GM12878 (cell line): Measurements from ENCODE around the gene DHRS12. TPM values are rescaled to one million over a fixed set of nuclear protein-coding genes. Genes with fewer than 3 reads are reported as not detected.

Experiments used
- ATAC-seq: fragments of 200-7000 bp; cut with Tn5 transposase; 3 replicates; pipeline ENCODE4 v1.9.1; 2020; ENCODE audit warnings: mild to moderate bottlenecking, moderate library complexity
- BruUV-seq: library from RNA; stranded (reverse); fragments of 400-500 nt; replicated peaks from 2 replicates; lab custom pipeline; 2021; lab: Mats Ljungman, UMichigan
- CTCF ChIA-PET: fragments of 300-600 bp; sonication (Branson Sonifier 250); formaldehyde crosslinking; extraction: SDS; loops from one replicate; lab custom pipeline; 2021; ENCODE audit warnings: inconsistent platforms; lab: Yijun Ruan, JAX
- POLR2A ChIA-PET: fragments of 350-600 bp; formaldehyde crosslinking; extraction: SDS; loops from one replicate; lab custom pipeline; 2021; ENCODE audit warnings: inconsistent platforms; lab: Charles Lee
- RAD21 ChIA-PET: fragments of 300-600 bp; sonication (Branson Sonifier 250); formaldehyde crosslinking; loops from one replicate; lab custom pipeline; 2023; ENCODE audit warnings: antibody characterized with exemption; ENCODE audit not compliant: unreplicated experiment; lab: Charles Lee
- SMC1A ChIA-PET: fragments of 300-600 bp; sonication (Branson Sonifier 250); formaldehyde crosslinking; loops from one replicate; lab custom pipeline; 2023; ENCODE audit not compliant: unreplicated experiment, uncharacterized antibody; lab: Charles Lee
- DNase-seq: peaks from one replicate; pipeline ENCODE4 v3.0.0-alpha.2; 2011; ENCODE audit warnings: low read depth, low spot score
- FAIRE-seq: peaks from 3 replicates; lab custom pipeline; 2011; peaks lifted over from hg19 to GRCh38; lab: Jason Lieb, UNC
- H2AFZ ChIP-seq: 2 replicates; pipeline ENCODE4 v1.6.0; 2011; ENCODE audit warnings: low read depth, low read length, control low read depth; ENCODE audit not compliant: control insufficient read depth
- H3K27ac ChIP-seq: 2 replicates; pipeline ENCODE4 v1.5.1; 2011; ENCODE audit warnings: control low read depth; ENCODE audit not compliant: control insufficient read depth, insufficient read depth
- H3K27me3 ChIP-seq, 2 experiments: replicated peaks in 1 of 2; 2 replicates each; pipeline versions ENCODE4 v1.6.0 to v1.6.1; 2011; ENCODE audit warnings: low read length in 1 of 2; ENCODE audit not compliant: control insufficient read depth in 2 of 2, insufficient read depth in 2 of 2
- H3K36me3 ChIP-seq, 2 experiments: 2 replicates each; pipeline ENCODE4 v1.5.1; 2011; ENCODE audit warnings: low read length in 1 of 2; ENCODE audit not compliant: control insufficient read depth in 2 of 2, insufficient read depth in 2 of 2
- H3K4me1 ChIP-seq: 2 replicates; pipeline ENCODE4 v1.6.1; 2011; ENCODE audit warnings: mild to moderate bottlenecking, low read length, moderate library complexity, mixed read lengths; ENCODE audit not compliant: control insufficient read depth, insufficient read depth
- H3K4me2 ChIP-seq: 2 replicates; pipeline ENCODE4 v1.6.0; 2011; ENCODE audit warnings: control low read depth; ENCODE audit not compliant: control insufficient read depth, insufficient read depth
- H3K4me3 ChIP-seq: fragments of 200-600 bp; sonication (generic); 2 replicates; pipeline ENCODE4 v1.5.1; 2016
- H3K79me2 ChIP-seq: 2 replicates; pipeline ENCODE4 v1.6.0; 2011; ENCODE audit warnings: low read length; ENCODE audit not compliant: control insufficient read depth, insufficient read depth
- H3K9ac ChIP-seq: 2 replicates; pipeline ENCODE4 v1.8.0; 2011; ENCODE audit warnings: low read length, control low read depth, mixed read lengths; ENCODE audit not compliant: control insufficient read depth, insufficient read depth
- H3K9me3 ChIP-seq: replicated peaks from 3 replicates; pipeline ENCODE4 v1.5.1; 2011; ENCODE audit warnings: mild to moderate bottlenecking, low read length; ENCODE audit not compliant: control insufficient read depth, insufficient read depth
- H4K20me1 ChIP-seq: 2 replicates; pipeline ENCODE4 v1.6.0; 2011; ENCODE audit not compliant: control insufficient read depth, insufficient read depth
- ASH2L ChIP-seq: fragments of 300-600, 200-600 bp; sonication (generic); IDR thresholded peaks from 2 replicates; pipeline ENCODE4 v1.6.1; 2017; ENCODE audit warnings: low read depth, mild to moderate bottlenecking, borderline replicate concordance
- HDGF ChIP-seq: fragments of 450-650 bp; IDR thresholded peaks from 2 replicates; pipeline ENCODE4 v1.6.1; 2016; ENCODE audit warnings: antibody characterized with exemption
- IKZF1 ChIP-seq: fragments of 450-650 bp; conservative IDR thresholded peaks from 2 replicates; pipeline ENCODE4 v1.6.1; 2017; ENCODE audit warnings: antibody characterized with exemption, mild to moderate bottlenecking
- KDM1A ChIP-seq: fragments of 200-600 bp; sonication (generic); IDR thresholded peaks from 2 replicates; pipeline ENCODE4 v1.6.1; 2016; ENCODE audit warnings: borderline replicate concordance
- MEF2B ChIP-seq: fragments of 450-650 bp; IDR thresholded peaks from 2 replicates; pipeline ENCODE4 v1.6.1; 2018; ENCODE audit warnings: mild to moderate bottlenecking, moderate library complexity; ENCODE audit not compliant: partially characterized antibody, poor library complexity, severe bottlenecking
- MTA3 ChIP-seq: IDR thresholded peaks from 2 replicates; pipeline ENCODE4 v1.6.1; 2012; ENCODE audit warnings: low read length, inconsistent platforms, borderline replicate concordance
- NBN ChIP-seq: fragments of 450-650 bp; IDR thresholded peaks from 2 replicates; pipeline ENCODE4 v1.6.1; 2016
- NFYA ChIP-seq: IDR thresholded peaks from 2 replicates; pipeline ENCODE4 v1.6.1; 2011; ENCODE audit warnings: low read depth, mild to moderate bottlenecking, low read length, improper control_type of control experiment, borderline replicate concordance
- NR2F1 ChIP-seq: fragments of 450-650 bp; conservative IDR thresholded peaks from 2 replicates; pipeline ENCODE4 v1.6.1; 2017; ENCODE audit warnings: mild to moderate bottlenecking
- PAX5 ChIP-seq: IDR thresholded peaks from 2 replicates; pipeline ENCODE4 v1.6.1; 2011; ENCODE audit warnings: low read depth, low read length, borderline replicate concordance
- RAD21 ChIP-seq: IDR thresholded peaks from 2 replicates; pipeline ENCODE4 v1.6.1; 2011; ENCODE audit warnings: mild to moderate bottlenecking, low read depth, low read length, moderate library complexity; ENCODE audit not compliant: insufficient read depth
- SMAD5 ChIP-seq: IDR thresholded peaks from 2 replicates; pipeline ENCODE4 v1.6.1; 2016; ENCODE audit warnings: antibody characterized with exemption, low read depth
- SMC3 ChIP-seq: IDR thresholded peaks from 2 replicates; pipeline ENCODE4 v1.6.1; 2011; ENCODE audit warnings: low read length, improper control_type of control experiment, borderline replicate concordance
- TARDBP ChIP-seq: IDR thresholded peaks from 2 replicates; pipeline ENCODE4 v1.6.1; 2016; ENCODE audit warnings: borderline replicate concordance
- YBX1 ChIP-seq: fragments of 450-650 bp; IDR thresholded peaks from 2 replicates; pipeline ENCODE4 v1.6.1; 2016; ENCODE audit warnings: antibody characterized with exemption
- YY1 ChIP-seq: IDR thresholded peaks from 2 replicates; pipeline ENCODE4 v1.6.1; 2011; ENCODE audit warnings: low read depth, mild to moderate bottlenecking, low read length
- WGBS: methylation state at CpG from one replicate; pipeline ENCODE4 v1.1.6; 2016; ENCODE audit warnings: low lambda C conversion rate; ENCODE audit not compliant: insufficient replicate concordance, insufficient coverage; ENCODE audit errors: missing lambda C conversion rate; 5-methylcytosine and 5-hydroxymethylcytosine counted together
- in situ Hi-C: fragments of 300-500 bp; cut with MboI; formaldehyde crosslinking; loops from 9 replicates; pipeline ENCODE4 v1.14.3; 2018; ENCODE audit warnings: mixed read lengths
- intact Hi-C: fragments of 100-400 bp; cut with micrococcal nuclease; formaldehyde crosslinking; loops from one replicate; pipeline ENCODE4 v1.14.2; 2022; ENCODE audit not compliant: unreplicated experiment
- polyA plus RNA-seq, 11 experiments: library from polyadenylated mRNA; depleted of rRNA in 4 of 11; unstranded in 6 of 11; stranded (reverse) in 5 of 11; fragments of >200 nt; fragmentation: Nextera tagmentation in 4 of 11; fragmentation: Illumina TruSeq in 1 of 11; extraction: Ambion mirVana in 4 of 11; extraction: Trizol in 1 of 11; gene quantifications; 1 replicate in 1 of 11; 2 replicates in 10 of 11; pipeline versions ENCODE4 v1.2.1 to v1.2.3, GENCODE V29; 2011 to 2016; ENCODE audit warnings: inconsistent platforms in 2 of 11, missing spikeins in 2 of 11, low read depth in 1 of 11
- total RNA-seq, 4 experiments: library from RNA; depleted of rRNA in 3 of 4; stranded (reverse); fragments of >200 nt in 3 of 4; fragmentation: Illumina TruSeq in 1 of 4; extraction: Trizol in 1 of 4; gene quantifications; 2 replicates each; pipeline versions ENCODE4 v1.2.1 to v1.2.3, GENCODE V29; 2013 to 2021
- TF ChIP-seq, protein P1 (sequence below), 3 experiments: IDR thresholded peaks in 2 of 3; conservative IDR thresholded peaks in 1 of 3; 2 replicates each; pipeline ENCODE4 v1.5.1; 2011; ENCODE audit warnings: low read depth in 3 of 3, low read length in 3 of 3, mild to moderate bottlenecking in 3 of 3, control low read depth in 2 of 3, moderate library complexity in 2 of 3, inconsistent platforms in 1 of 3, mixed read lengths in 1 of 3; ENCODE audit not compliant: control insufficient read depth in 2 of 3, insufficient read depth in 1 of 3; ENCODE audit errors: extremely low read depth in 1 of 3

DHRS12 gene
- total and polyA plus RNA-seq, 10 of the 15 experiments (the other 5 are each of a cell fraction or from before 2014, with no cell fraction given), result 2.9 to 11.3 (median 8.2) TPM

DNA sequence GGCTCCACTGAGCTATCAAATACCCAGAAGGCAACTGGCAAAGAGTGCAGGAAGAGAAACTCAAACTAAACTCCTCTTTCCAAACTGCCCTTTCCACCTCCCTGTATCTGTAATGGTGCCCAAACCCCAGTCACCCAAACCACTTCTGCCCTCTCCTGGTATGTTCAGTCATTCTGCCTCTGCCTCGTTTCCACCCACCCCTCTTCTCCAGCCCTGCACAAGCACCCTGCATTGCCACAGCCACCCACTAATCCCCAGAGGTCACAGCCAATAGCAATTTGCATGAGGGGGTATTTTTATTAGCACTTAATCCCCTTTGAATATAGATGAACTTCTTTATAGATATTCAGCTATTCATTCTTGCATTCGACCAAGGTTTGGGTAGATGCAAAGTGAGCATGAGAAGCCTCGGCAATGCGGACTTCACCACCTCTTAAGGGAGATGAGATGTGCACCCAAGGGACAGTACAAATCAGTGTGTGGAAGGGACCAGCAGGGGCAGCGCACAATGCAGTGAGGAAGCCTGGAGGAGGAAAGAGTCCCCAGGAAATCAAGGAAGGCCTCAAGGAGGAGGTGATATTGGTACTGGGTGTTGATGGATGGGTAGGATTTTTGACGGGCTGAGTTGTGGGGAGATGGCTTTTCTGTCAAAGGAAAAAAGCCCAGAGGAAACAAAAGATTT lies 28.6 kb upstream of the DHRS12 start:
- SMC1A ChIA-PET, result interaction anchor here (0.8 to 3.1 kb wide), 10 partner anchors 9 to 707 kb away, joined by 3 to 85 read pairs (median 7); no protein-coding TSS in a partner anchor
- WGBS, result 28% methylated on average over 6 of the region's 6 CpGs
- Histone ChIP-seq H3K4me1 (no peaks in the 10 kb centered on the region), H3K27ac (no peak overlapping the region), H3K9ac (no peak overlapping the region), H4K20me1 (no peaks in the 10 kb centered on the region), H2AFZ (peak overlapping the region; percentile 46; the same call in 1 of the 2 replicates), H3K4me3 (no peak overlapping the region), H3K79me2 (no peaks in the 10 kb centered on the region), H3K4me2 (no peak overlapping the region; the same call in 1 of the 2 replicates), H3K9me3 (no peaks in the 10 kb centered on the region), H3K36me3 (no peaks in the 10 kb centered on the region), H3K27me3 (peaks cover 0 to 6% of the 10 kb centered on the region in 2 experiments; a peak in 3 of 4 replicates)
- CTCF ChIA-PET, result interaction anchor here (0.9 to 6.2 kb wide), 17 partner anchors 12 to 707 kb away, joined by 3 to 180 read pairs (median 5); no protein-coding TSS in a partner anchor
- FAIRE-seq (peak; percentile 38), DNase-seq (no peak), ATAC-seq (peak; percentile 97)
- TF ChIP-seq IKZF1 (0 out of 2 replicates have a peak, but pooled peaks have one; percentile 12), MTA3 (no peak), KDM1A (no peak), YBX1 (no peak), NR2F1 (0 out of 2 replicates have a peak, but pooled peaks have one; percentile 14), RAD21 (peak; percentile 65), HDGF (no peak), TARDBP (no peak), ASH2L (no peak), PAX5 (no peak), YY1 (peak; percentile 76; the same call in 1 of the 2 replicates), NFYA (no peak), MEF2B (peak; percentile 36), SMC3 (peak; percentile 72), NBN (peak; percentile 50; the same call in 1 of the 2 replicates), SMAD5 (no peak)
- TF ChIP-seq, protein P1, sequence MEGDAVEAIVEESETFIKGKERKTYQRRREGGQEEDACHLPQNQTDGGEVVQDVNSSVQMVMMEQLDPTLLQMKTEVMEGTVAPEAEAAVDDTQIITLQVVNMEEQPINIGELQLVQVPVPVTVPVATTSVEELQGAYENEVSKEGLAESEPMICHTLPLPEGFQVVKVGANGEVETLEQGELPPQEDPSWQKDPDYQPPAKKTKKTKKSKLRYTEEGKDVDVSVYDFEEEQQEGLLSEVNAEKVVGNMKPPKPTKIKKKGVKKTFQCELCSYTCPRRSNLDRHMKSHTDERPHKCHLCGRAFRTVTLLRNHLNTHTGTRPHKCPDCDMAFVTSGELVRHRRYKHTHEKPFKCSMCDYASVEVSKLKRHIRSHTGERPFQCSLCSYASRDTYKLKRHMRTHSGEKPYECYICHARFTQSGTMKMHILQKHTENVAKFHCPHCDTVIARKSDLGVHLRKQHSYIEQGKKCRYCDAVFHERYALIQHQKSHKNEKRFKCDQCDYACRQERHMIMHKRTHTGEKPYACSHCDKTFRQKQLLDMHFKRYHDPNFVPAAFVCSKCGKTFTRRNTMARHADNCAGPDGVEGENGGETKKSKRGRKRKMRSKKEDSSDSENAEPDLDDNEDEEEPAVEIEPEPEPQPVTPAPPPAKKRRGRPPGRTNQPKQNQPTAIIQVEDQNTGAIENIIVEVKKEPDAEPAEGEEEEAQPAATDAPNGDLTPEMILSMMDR (IDR thresholded peaks at IDR 0.05 in 2 of 3, conservative IDR thresholded peaks at IDR 0.05 in 1 of 3; ENCODE audit: control insufficient read depth in 2 of 3, extremely low read depth in 1 of 3, insufficient read depth in 1 of 3, low read depth in 3 of 3, low read length in 3 of 3), result peak; percentile 44 to 75 (median 56)
- POLR2A ChIA-PET, result interaction anchor here (0.6 to 1.6 kb wide), 2 partner anchors 11 to 380 kb away, joined by 3 to 4 read pairs; partner anchors contain the start of gene INTS6
- intact Hi-C loops (loop anchor here (1.0 kb wide), 1 partner anchor 17 kb away; no protein-coding TSS in a partner anchor), in situ Hi-C loops (no loop called here)
- RAD21 ChIA-PET, result interaction anchor here (0.9 to 5.4 kb wide), 7 partner anchors 11 to 379 kb away, joined by 3 to 75 read pairs (median 4); no protein-coding TSS in a partner anchor
- BruUV-seq, result no TSS peak
